ENCODE results near the gene C1orf198. TPM values are rescaled to one million over a fixed set of nuclear protein-coding genes. Genes with fewer than 3 reads are reported as not detected.

The C1orf198 gene
- total RNA-seq, 1 experiment from 2014 or later: 20.5 TPM

DNA sequence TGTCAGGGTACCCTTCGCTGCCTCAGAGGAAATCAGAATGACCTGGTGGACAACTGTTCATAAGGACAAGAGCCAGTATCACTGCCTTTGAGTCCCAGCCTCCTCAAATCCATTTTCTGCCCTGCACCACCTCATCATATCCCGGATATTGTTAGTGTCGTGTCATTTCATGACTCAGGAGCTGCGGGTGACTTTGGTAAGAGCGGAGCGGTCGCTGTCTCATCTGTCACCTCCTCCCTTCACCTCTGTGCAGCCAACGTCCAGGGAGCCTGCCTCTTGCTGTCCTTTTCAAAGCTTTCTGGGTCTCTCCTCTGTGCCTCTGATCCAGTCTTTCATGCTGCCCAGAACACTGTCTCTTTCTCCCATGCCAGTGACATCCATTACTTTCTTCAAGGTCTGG lies 7.0 kb upstream of the C1orf198 start:
- H3K27me3 ChIP-seq (ENCODE audit: insufficient read depth, low read depth): peaks cover 5% of the 10 kb centered on the region
- BruUV-seq (replicated peaks): no TSS peak
- H3K4me3 ChIP-seq: no peak overlapping the region
- no peaks in the 10 kb centered on the region for H3F3A ChIP-seq (ENCODE audit: insufficient read depth, low read depth)
- intact Hi-C loops (cut with micrococcal nuclease; ENCODE audit: unreplicated experiment): no loop called here
- H3K4me2 ChIP-seq: peak overlapping the region; percentile 36; the same call in 1 of the 2 replicates
- ChIA-PET CTCF (no interaction called here), POLR2A (ENCODE audit: unreplicated experiment) (no interaction called here)
- H3K27ac ChIP-seq: no peak overlapping the region
- H3K4me1 ChIP-seq (replicated peaks; ENCODE audit: insufficient read depth): no peaks in the 10 kb centered on the region
- H3K9me2 ChIP-seq (ENCODE audit: insufficient read depth): no peaks in the 10 kb centered on the region
- no peaks in the 10 kb centered on the region for H3K9me3 ChIP-seq (ENCODE audit: insufficient read depth, low read depth)
- no peaks in the 10 kb centered on the region for H3K36me3 ChIP-seq (ENCODE audit: low read depth)
- peak overlapping the region; percentile 55; the same call in 1 of the 2 replicates for H2AFZ ChIP-seq
- no peak for TF ChIP-seq EZH2 (IDR thresholded peaks at IDR 0.05; ENCODE audit: low read depth)
- TF ChIP-seq, protein P1, sequence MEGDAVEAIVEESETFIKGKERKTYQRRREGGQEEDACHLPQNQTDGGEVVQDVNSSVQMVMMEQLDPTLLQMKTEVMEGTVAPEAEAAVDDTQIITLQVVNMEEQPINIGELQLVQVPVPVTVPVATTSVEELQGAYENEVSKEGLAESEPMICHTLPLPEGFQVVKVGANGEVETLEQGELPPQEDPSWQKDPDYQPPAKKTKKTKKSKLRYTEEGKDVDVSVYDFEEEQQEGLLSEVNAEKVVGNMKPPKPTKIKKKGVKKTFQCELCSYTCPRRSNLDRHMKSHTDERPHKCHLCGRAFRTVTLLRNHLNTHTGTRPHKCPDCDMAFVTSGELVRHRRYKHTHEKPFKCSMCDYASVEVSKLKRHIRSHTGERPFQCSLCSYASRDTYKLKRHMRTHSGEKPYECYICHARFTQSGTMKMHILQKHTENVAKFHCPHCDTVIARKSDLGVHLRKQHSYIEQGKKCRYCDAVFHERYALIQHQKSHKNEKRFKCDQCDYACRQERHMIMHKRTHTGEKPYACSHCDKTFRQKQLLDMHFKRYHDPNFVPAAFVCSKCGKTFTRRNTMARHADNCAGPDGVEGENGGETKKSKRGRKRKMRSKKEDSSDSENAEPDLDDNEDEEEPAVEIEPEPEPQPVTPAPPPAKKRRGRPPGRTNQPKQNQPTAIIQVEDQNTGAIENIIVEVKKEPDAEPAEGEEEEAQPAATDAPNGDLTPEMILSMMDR (conservative IDR thresholded peaks at IDR 0.05): no peak
- no peak for DNase-seq
- H3K79me2 ChIP-seq (ENCODE audit: low read depth): no peaks in the 10 kb centered on the region
- no peaks in the 10 kb centered on the region for H4K20me1 ChIP-seq (ENCODE audit: insufficient read depth)

DNA sequence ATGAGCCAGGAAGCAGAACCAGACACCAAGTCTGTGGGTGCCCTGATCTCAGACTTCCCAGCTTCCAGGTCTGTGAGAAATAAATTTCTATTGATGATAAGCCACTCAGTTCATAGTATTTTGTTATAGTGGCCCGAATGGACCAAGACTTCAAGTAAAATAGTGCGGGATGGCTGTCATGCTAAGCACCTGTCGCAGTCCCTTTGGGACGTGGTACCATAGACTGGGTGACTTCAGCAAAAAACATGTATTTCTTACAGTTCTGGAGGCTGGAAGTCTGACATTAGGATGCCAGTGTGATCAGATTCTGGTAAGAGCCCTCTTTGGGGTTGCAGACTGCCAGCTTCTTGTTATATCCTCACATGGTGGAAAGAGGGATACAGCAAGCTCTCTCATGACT lies 2.6 kb upstream of the C1orf198 start:
- TF ChIP-seq, protein P1 (conservative IDR thresholded peaks at IDR 0.05): no peak
- no peak for TF ChIP-seq EZH2 (IDR thresholded peaks at IDR 0.05; ENCODE audit: low read depth)
- Histone ChIP-seq H3K36me3 (ENCODE audit: low read depth) (no peaks in the 10 kb centered on the region), H3K4me3 (no peak overlapping the region), H4K20me1 (ENCODE audit: insufficient read depth) (no peaks in the 10 kb centered on the region), H3K9me3 (ENCODE audit: insufficient read depth, low read depth) (no peaks in the 10 kb centered on the region), H3K79me2 (ENCODE audit: low read depth) (peaks cover 15% of the 10 kb centered on the region), H2AFZ (no peak overlapping the region), H3K27ac (no peak overlapping the region), H3K27me3 (ENCODE audit: insufficient read depth, low read depth) (no peaks in the 10 kb centered on the region), H3K4me1 (replicated peaks; ENCODE audit: insufficient read depth) (peaks cover 24% of the 10 kb centered on the region), H3F3A (ENCODE audit: insufficient read depth, low read depth) (no peaks in the 10 kb centered on the region), H3K9me2 (ENCODE audit: insufficient read depth) (no peaks in the 10 kb centered on the region), H3K4me2 (no peak overlapping the region)
- BruUV-seq (replicated peaks): no TSS peak
- ChIA-PET CTCF (no interaction called here), POLR2A (ENCODE audit: unreplicated experiment) (no interaction called here)
- DNase-seq: no peak
- intact Hi-C loops (cut with micrococcal nuclease; ENCODE audit: unreplicated experiment): no loop called here

DNA sequence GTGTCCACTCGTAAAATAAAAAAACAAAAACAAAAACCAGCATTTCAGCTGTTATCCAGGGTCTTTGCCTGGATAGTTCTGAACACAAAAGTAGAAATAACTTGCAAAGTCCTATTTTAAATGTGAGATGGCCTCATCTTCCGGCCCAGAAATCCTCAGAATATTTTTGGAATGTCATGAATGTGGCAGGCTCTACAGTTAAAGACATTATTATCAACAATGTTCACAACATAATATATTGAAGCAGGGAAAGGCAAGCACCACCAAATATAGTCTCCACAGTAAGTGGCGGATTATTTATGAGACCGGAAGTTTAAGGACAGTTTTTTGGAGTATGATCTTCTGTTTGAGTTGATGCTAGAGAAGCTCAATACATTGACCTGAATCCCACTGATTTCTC lies 1.2 kb upstream of the C1orf198 start:
- TF ChIP-seq, protein P1 (conservative IDR thresholded peaks at IDR 0.05): no peak
- Histone ChIP-seq H3K36me3 (ENCODE audit: low read depth) (no peaks in the 10 kb centered on the region), H3K27ac (peak overlapping the region; percentile 61; the same call in 1 of the 2 replicates), H3K27me3 (ENCODE audit: insufficient read depth, low read depth) (no peaks in the 10 kb centered on the region), H3K4me1 (replicated peaks; ENCODE audit: insufficient read depth) (peaks cover 24% of the 10 kb centered on the region), H3K79me2 (ENCODE audit: low read depth) (peaks cover 15% of the 10 kb centered on the region), H2AFZ (peak overlapping the region; percentile 96), H3F3A (ENCODE audit: insufficient read depth, low read depth) (no peaks in the 10 kb centered on the region), H3K4me3 (peak overlapping the region; percentile 62; the same call in 1 of the 2 replicates), H3K9me2 (ENCODE audit: insufficient read depth) (no peaks in the 10 kb centered on the region), H4K20me1 (ENCODE audit: insufficient read depth) (no peaks in the 10 kb centered on the region), H3K9me3 (ENCODE audit: insufficient read depth, low read depth) (no peaks in the 10 kb centered on the region), H3K4me2 (peak overlapping the region; percentile 92)
- BruUV-seq (replicated peaks): no TSS peak
- intact Hi-C loops (cut with micrococcal nuclease; ENCODE audit: unreplicated experiment): loop anchor here (2.0 to 10.0 kb wide), 3 partner anchors 109 to 345 kb away; partner anchors contain the start of genes ARV1, COG2 and TTC13
- no peak for DNase-seq
- ChIA-PET POLR2A (ENCODE audit: unreplicated experiment) (interaction anchor here (0.6 to 0.7 kb wide), 3 partner anchors 103 to 1323 kb away, joined by 4 to 30 read pairs (median 6); no protein-coding TSS in a partner anchor), CTCF (interaction anchor here (0.7 kb wide), 1 partner anchor 206 kb away, joined by 9 read pairs; no protein-coding TSS in a partner anchor)
